T-helper 2 cell treated with Interferon-gamma antibody and Interleukin-4, amounts not matched to agents 100 ng/mL and 5 ng/mL, for 36 hours (primary cell): Measurements from ENCODE around the gene RPP38. TPM values are rescaled to one million over a fixed set of nuclear protein-coding genes. Genes with fewer than 3 reads are reported as not detected.

Experiments
- intact Hi-C: fragments of 100-400 bp; cut with micrococcal nuclease; formaldehyde crosslinking; loops from one replicate; pipeline ENCODE4 v1.15.1; 2023
- total RNA-seq: library from RNA; stranded (reverse); gene quantifications from 2 replicates; pipeline ENCODE4 v1.2.3, GENCODE V29; 2022

RPP38 gene
- 16.3 and 16.4 TPM in 2 replicates for total RNA-seq

DNA sequence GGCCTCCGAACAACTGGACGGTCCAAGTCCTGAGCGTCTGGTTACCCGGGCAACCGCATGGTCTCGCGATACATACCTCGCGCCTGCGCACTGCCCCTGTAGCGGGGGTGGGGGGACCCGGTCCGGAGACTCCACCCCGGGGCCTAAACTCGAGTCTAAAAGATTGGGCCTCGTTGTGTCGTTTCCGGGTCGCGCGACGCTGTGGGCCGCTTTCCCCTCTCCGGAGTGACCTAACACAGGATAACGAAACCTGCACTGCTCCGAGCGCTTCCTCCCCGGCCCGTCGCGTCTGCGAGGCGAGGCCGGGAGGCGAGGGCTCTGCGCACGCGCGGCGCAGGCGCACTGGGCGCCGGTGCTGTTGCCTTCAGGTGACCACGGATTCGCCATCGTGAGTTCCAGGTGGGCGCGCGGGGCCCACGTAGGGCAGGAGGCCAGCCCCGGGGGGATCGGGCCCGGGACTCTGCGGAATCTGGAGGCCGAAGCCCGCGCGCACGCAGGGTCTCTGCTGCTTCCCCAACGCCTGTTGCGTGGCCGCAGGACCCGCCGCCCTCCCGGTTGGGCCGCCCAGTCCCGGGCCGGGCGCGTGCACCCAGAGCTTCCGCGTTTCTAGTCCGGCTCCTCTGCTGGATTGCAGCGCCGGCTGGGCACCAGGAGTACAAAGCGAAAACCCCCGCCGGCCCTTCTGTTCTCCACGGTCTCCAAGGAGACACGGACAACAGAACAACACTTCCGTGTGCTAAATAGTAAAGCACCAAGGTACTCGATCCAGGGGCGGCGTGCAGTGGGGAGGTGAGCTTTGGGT, at the start of gene RPP38:
Gene RPP38, plus strand, starts transcription at position 345 of the 802 bp plus-strand sequence. CDS start 5,960 bp downstream, outside the sequence.
- intact Hi-C loops: loop anchor here (1.0 to 2.0 kb wide), 6 partner anchors 9 to 259 kb away; partner anchors contain the start of genes ACBD7, CDNF, DCLRE1C and HSPA14

DNA sequence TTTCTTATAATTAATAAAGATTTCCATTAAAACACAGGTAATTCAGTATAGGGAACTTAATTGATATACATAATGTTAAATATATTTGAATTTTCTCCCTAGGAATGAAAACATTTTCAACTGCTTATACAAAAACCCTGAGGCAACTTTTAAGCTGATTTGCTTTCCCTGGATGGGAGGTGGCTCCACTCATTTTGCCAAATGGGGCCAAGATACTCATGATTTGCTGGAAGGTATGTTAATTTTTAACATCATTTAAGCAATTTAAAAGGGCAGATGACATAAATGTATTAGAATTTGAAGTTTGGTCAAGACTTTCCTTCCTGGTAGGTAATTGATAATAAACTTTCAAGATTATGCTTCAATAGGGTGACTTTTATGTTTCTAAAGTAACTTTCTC, 47.6 kb upstream of the RPP38 start:
- intact Hi-C loops: no loop called here

GRCh38 chr10:15052121-15052520, 45.0 kb upstream of the RPP38 start:
- intact Hi-C loops: no loop called here

- intact Hi-C loops: no loop called here
These were observed 44.1 kb upstream of the RPP38 start for GRCh38 chr10:15053061-15053460.

DNA sequence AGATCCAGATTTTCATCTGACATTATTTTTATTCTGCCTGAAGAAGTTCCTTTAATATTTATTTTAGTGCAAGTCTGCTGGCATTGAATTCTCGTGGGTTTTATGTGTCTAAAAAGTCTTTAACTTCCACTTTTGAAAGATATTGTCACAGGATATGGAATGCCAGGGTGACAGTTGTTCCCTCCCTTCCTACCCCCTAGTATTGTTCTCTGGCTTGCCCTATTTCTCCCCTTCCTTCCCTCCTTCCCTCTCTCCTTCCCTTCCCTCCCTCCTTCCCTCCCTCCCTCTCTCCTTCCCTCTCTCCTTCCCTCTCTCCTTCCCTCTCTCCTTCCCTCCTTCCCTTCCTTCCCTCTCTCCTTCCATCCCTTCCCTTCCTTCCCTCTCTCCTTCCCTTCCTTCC, 38.5 kb upstream of the RPP38 start:
- intact Hi-C loops: no loop called here

GRCh38 chr10:15059914-15060313, 37.2 kb upstream of the RPP38 start:
- intact Hi-C loops: no loop called here

DNA sequence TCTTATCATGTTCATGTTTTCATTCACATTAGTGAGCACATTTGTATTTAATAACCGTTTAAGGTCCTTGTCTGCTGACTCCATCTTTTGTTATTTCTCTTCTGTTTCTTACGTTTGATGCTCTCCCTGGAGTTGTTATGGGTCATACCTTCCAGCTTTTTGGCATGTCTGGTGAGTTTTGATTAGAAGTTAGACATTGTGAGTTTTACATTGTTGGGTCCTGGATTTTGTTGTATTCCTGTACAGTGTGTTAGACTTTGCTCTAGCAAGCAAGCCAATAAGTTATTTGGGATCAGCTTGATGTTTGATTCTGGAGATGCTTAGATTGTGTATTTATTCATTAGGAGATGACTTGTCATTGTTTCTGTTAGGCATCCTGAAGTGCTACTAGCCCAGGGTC, 36.5 kb upstream of the RPP38 start:
- intact Hi-C loops: no loop called here

DNA sequence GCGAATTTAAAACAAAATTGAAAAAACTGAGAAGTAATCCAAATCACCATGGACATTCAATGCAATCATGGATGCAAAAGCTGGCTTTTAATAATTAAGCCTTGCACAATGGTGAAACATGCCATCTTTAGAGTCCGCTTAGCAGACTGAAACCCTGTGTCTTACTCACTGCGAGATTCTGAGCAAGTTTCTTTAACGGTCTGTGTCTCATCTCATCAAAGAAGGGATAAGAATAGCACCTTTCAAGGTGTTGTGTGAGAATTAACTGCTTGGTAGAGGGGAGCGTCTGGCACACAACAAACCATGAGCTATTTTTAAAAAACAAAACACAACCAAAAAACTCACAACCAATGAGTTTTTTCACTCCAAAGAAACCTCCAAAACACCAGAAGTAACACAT, 30.0 kb upstream of the RPP38 start:
- intact Hi-C loops: no loop called here

DNA sequence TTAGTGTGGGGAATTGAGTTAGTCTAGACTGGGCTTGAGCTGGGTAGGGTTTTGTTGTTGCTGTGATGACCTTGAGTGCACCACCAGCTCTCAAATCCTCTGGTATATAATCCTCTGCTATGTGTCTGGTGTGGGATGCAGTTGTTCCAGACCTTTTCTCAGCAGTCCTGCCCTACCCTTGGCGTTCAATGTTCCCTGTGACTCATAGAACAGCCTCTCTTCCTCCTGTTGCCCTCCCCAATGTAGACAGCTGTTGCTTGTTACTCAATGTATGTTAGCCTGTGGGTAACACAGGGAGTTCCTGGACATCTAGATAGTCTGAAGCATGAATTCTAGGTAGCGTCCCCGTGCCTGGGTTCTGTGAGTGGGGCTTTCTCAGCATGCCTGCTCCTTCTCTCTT, 28.4 kb upstream of the RPP38 start:
- intact Hi-C loops: no loop called here

DNA sequence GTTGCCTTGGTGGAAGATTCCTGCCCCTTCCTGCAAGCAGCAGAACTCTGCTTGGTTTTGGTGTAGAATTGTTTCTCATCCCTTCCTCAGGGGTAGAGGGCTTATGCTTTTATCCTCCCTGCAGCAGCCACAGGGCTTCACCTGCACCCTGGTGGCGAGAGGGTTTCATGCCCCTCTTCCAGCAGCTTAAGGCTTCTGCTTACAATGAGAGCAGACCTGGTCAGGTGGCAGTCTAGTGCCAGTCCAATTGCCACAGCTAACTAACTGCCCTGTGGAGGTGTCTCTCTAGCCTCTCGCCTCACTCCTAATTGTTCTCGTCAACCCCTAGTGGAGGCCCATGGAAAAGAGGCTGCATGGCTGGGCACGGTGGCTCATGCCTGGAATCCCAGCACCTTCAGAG, 27.9 kb upstream of the RPP38 start:
- intact Hi-C loops: no loop called here

- intact Hi-C loops: no loop called here
These were observed 24.8 kb upstream of the RPP38 start for GRCh38 chr10:15072358-15072757.

DNA sequence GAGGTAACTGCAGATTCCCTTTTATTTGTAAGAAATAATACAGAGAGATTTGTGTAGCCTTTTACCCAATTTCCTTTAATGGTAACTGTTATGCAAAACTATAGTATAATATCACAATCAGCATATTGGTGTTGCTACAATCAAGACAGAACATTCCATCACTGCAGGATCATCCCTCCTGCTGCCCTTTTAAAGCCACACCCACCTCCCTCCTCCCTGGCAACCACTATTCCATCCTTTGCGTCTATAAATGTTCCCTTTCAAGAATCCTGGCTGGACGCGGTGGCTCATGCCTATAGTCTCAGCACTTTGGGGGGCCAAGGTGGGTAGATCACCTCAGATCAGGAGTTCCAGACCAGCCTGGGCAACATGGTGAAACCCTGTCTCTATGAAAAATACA, 21.7 kb upstream of the RPP38 start:
- intact Hi-C loops: no loop called here

GRCh38 chr10:15083674-15084501, 13.3 kb upstream of the RPP38 start:
- intact Hi-C loops: no loop called here

GRCh38 chr10:15084502-15084922, 12.6 kb upstream of the RPP38 start:
- intact Hi-C loops: no loop called here

DNA sequence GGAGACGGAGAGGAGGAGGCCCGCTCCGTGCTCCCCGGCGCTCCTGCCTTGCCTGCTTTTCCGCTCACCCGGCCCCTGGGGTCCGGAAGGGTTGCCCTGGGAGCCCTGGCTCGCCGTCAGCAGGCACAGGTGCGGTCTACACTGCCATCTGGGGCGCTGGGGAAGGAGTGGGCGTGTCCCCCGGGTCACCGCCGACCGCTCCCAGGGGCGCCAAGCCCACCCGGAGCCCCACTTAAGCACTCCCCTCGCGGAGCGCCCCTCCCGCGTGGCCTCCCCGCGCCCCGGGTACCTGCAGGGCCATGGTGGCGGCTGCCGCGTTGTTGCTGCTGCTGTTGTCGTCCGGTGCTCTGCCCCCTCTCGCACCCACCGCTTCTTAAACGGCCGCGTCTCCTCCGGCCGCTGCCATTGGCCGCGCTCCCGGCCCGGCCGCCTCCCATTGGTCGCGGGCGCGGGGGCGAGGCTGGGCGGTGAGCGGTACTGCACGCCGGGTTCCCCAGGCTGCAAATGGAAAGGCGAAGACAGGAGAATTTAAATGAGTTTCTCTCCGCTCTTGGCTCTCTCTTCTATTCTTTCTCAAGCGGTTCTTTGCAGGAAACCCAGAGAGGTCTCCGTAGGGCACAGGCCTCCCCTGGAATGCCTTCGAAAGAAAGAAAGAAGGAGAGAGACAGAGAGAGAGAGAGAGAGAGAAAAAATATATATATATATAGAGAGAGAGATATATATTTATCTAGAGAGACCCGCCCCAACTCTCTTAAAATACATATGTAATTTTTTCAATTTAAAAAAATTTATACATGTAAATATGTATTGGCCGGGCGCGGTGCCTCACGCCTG, 8.5 kb upstream of the RPP38 start, which contains the start of gene ACBD7:
Gene ACBD7, minus strand, starts transcription at position 349 of the 834 bp plus-strand sequence. Its CDS starts 48 bp downstream, at position 301.
- intact Hi-C loops: loop anchor here (1.0 to 2.0 kb wide), 2 partner anchors 9 to 80 kb away; partner anchors contain the start of genes NMT2 and RPP38

GRCh38 chr10:15091418-15091817, 5.7 kb upstream of the RPP38 start:
- intact Hi-C loops: no loop called here

- intact Hi-C loops: no loop called here
These were observed 4.2 kb upstream of the RPP38 start for GRCh38 chr10:15092855-15093408.

GRCh38 chr10:15096661-15097010, 519 bp upstream of the RPP38 start:
- intact Hi-C loops: loop anchor here (1.0 to 2.0 kb wide), 6 partner anchors 8 to 258 kb away; partner anchors contain the start of genes ACBD7, CDNF, DCLRE1C and HSPA14

DNA sequence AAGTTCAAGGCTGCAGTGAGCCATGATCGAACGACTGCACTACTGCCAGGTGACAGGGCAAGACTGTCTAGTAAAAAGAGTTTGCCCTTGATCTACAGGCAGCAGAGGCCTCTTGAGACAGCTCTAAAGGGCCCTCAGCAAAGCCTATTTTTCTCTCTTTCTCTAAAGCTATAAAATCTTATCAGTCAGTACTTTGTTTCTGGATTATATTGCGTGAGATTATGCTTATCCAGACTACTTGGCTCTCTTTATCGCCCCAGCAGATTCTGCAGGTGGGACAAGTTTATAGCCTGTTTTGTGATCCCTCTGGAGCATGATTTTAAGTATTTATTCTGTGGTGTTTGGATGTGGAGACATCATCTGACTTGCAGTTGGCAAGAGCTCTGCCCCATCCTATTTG, 2.7 kb downstream of the RPP38 start:
- intact Hi-C loops: loop anchor here (10.0 kb wide), 1 partner anchor 275 kb away; the partner anchor contains the start of gene FAM171A1

DNA sequence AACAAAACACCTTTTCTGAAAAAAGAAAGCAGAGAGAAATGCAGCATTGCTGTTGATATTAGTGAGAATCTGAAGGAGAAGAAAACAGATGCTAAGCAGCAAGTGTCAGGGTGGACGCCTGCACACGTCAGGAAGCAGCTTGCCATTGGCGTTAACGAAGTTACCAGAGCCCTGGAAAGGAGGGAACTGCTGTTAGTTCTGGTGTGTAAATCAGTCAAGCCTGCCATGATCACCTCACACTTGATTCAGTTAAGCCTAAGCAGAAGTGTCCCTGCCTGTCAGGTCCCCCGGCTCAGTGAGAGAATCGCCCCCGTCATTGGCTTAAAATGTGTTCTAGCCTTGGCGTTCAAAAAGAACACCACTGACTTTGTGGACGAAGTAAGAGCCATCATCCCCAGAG, 6.4 kb downstream of the RPP38 start:
- intact Hi-C loops: loop anchor here (10.0 kb wide), 1 partner anchor 271 kb away; the partner anchor contains the start of gene FAM171A1
